ENCODE results near the gene FCER1G.
A peak's percentile ranks its signal among the peaks of the same experiment; 100 is the strongest.
"Not testable (repeated sequence)": the region's sequence is repeated elsewhere in the genome, so short reads cannot be mapped to it uniquely, and the experiment has no call there.

The FCER1G gene

GRCh38 chr1:161209790-161210409 lies 5.2 kb upstream of the FCER1G start:
- no peak for FAIRE-seq

GRCh38 chr1:161214369-161214768 lies 726 bp upstream of the FCER1G start:
- FAIRE-seq, result no peak

- no peak for FAIRE-seq
These were observed 2.0 kb downstream of the FCER1G start for GRCh38 chr1:161216945-161217712.

- no peak for FAIRE-seq
These were observed 2.7 kb downstream of the FCER1G start for GRCh38 chr1:161217831-161218230.

GRCh38 chr1:161218301-161219077 lies 3.4 kb downstream of the FCER1G start:
- no peak for FAIRE-seq

GRCh38 chr1:161219078-161219892 lies 4.2 kb downstream of the FCER1G start:
- FAIRE-seq, result no peak

GRCh38 chr1:161220002-161220401 lies 4.9 kb downstream of the FCER1G start:
- no peak for FAIRE-seq

GRCh38 chr1:161222175-161223019 lies 7.3 kb downstream of the FCER1G start:
- FAIRE-seq, result no peak

- no peak for FAIRE-seq
These were observed 9.0 kb downstream of the FCER1G start for GRCh38 chr1:161223805-161224694.

- not testable (repeated sequence) for FAIRE-seq
These were observed 9.6 kb downstream of the FCER1G start for GRCh38 chr1:161224695-161225087.

GRCh38 chr1:161225178-161225533 lies 10.1 kb downstream of the FCER1G start:
- FAIRE-seq, result no peak

- peak; percentile 36 for FAIRE-seq
These were observed 10.6 kb downstream of the FCER1G start, which contains the start of gene TOMM40L for GRCh38 chr1:161225534-161226319. Gene TOMM40L, plus strand, starts transcription at chr1:161226060. Its CDS starts 430 bp downstream, at chr1:161226490.

- FAIRE-seq, result no peak
These were observed 11.2 kb downstream of the FCER1G start for GRCh38 chr1:161226320-161226711.

GRCh38 chr1:161226759-161227158 lies 11.7 kb downstream of the FCER1G start:
- FAIRE-seq, result no peak

GRCh38 chr1:161227196-161227871 lies 12.2 kb downstream of the FCER1G start:
- FAIRE-seq, result no peak

- FAIRE-seq, result no peak
These were observed 12.9 kb downstream of the FCER1G start for GRCh38 chr1:161228032-161228431.

- FAIRE-seq, result no peak
These were observed 14.8 kb downstream of the FCER1G start for GRCh38 chr1:161229896-161230295.

GRCh38 chr1:161230762-161231161 lies 15.7 kb downstream of the FCER1G start:
- FAIRE-seq, result no peak

- FAIRE-seq, result no peak
These were observed 18.0 kb downstream of the FCER1G start for GRCh38 chr1:161233102-161233501.

Measured in islet of Langerhans (tissue), 1 donor.